H1 (cell line): ENCODE measurements around the gene MCM8. TPM values are rescaled to one million over a fixed set of nuclear protein-coding genes. Genes with fewer than 3 reads are reported as not detected.

Source experiments
- CTCF ChIA-PET: fragments of 300-600 bp; sonication (Branson Sonifier 250); formaldehyde crosslinking; loops from one replicate; lab custom pipeline; 2021; ENCODE audit not compliant: partially characterized antibody; lab: Charles Lee
- POLR2A ChIA-PET: fragments of 300-600 bp; sonication (Branson Sonifier 250); formaldehyde crosslinking; loops from one replicate; lab custom pipeline; 2021; ENCODE audit warnings: inconsistent platforms; ENCODE audit not compliant: partially characterized antibody; lab: Charles Lee
- DNase-seq, 2 experiments: peaks; one replicate each; pipeline versions ENCODE4 v3.0.0 to v3.0.0-alpha.2; 2010 to 2022; ENCODE audit warnings: low spot score in 2 of 2, low read depth in 1 of 2, mixed read lengths in 1 of 2
- FAIRE-seq: peaks from 2 replicates; lab custom pipeline; 2011; peaks lifted over from hg19 to GRCh38; lab: Jason Lieb, UNC
- H2AFZ ChIP-seq: 2 replicates; pipeline ENCODE4 v1.8.1; 2012; ENCODE audit warnings: low read length, inconsistent platforms
- H2AK5ac ChIP-seq: 2 replicates; pipeline ENCODE4 v1.6.1; 2013; ENCODE audit warnings: low read depth, low read length
- H2BK120ac ChIP-seq: replicated peaks from 2 replicates; pipeline ENCODE3; 2013; ENCODE audit warnings: low read depth, low read length, inconsistent platforms
- H2BK12ac ChIP-seq: 2 replicates; pipeline ENCODE4 v1.6.1; 2013; ENCODE audit warnings: low read depth, low read length
- H2BK15ac ChIP-seq: 2 replicates; pipeline ENCODE4 v1.6.1; 2013; ENCODE audit warnings: low read length
- H2BK20ac ChIP-seq: 2 replicates; pipeline ENCODE4 v1.6.1; 2013; ENCODE audit warnings: low read length
- H2BK5ac ChIP-seq: 2 replicates; pipeline ENCODE4 v1.6.1; 2013; ENCODE audit warnings: low read depth, low read length
- H3K14ac ChIP-seq: 2 replicates; pipeline ENCODE4 v1.6.1; 2013; ENCODE audit warnings: inconsistent platforms; ENCODE audit not compliant: insufficient read length
- H3K18ac ChIP-seq: 2 replicates; pipeline ENCODE4 v1.6.1; 2013; ENCODE audit warnings: low read length; ENCODE audit errors: extremely low read depth
- H3K23ac ChIP-seq: 2 replicates; pipeline ENCODE4 v1.6.1; 2013; ENCODE audit warnings: inconsistent platforms; ENCODE audit not compliant: insufficient read length
- H3K23me2 ChIP-seq: 2 replicates; pipeline ENCODE4 v1.6.1; 2013; ENCODE audit warnings: low read depth, low read length
- H3K27ac ChIP-seq: 2 replicates; pipeline ENCODE4 v1.6.1; 2011; ENCODE audit warnings: low read depth, low read length, inconsistent platforms
- H3K27me3 ChIP-seq, 4 experiments: replicated peaks in 1 of 4; 1 replicate in 1 of 4; 2 replicates in 3 of 4; pipeline versions ENCODE4 v1.6.1 to v1.8.1; 2011 to 2013; ENCODE audit warnings: low read length in 3 of 4, mild to moderate bottlenecking in 3 of 4, inconsistent platforms in 2 of 4, mixed read lengths in 2 of 4, moderate library complexity in 1 of 4; ENCODE audit not compliant: control insufficient read depth in 3 of 4, insufficient read depth in 3 of 4; ENCODE audit errors: extremely low read depth in 1 of 4
- H3K36me3 ChIP-seq, 4 experiments: 2 replicates each; pipeline versions ENCODE4 v1.6.1 to v1.8.1; 2011 to 2013; ENCODE audit warnings: mild to moderate bottlenecking in 4 of 4, low read length in 3 of 4, moderate library complexity in 2 of 4, control low read depth in 1 of 4, inconsistent platforms in 1 of 4; ENCODE audit not compliant: insufficient read depth in 4 of 4, control insufficient read depth in 2 of 4
- H3K4ac ChIP-seq: replicated peaks from 2 replicates; pipeline ENCODE3; 2013; ENCODE audit warnings: low read length, low read depth, mixed read lengths, inconsistent platforms; ENCODE audit not compliant: insufficient read length
- H3K4me1 ChIP-seq, 4 experiments: replicated peaks in 1 of 4; 1 replicate in 1 of 4; 2 replicates in 3 of 4; pipeline versions ENCODE4 v1.6.1 to v1.8.1; 2011 to 2013; ENCODE audit warnings: low read length in 3 of 4, inconsistent platforms in 2 of 4, mixed read lengths in 1 of 4; ENCODE audit not compliant: insufficient read depth in 4 of 4, control insufficient read depth in 3 of 4
- H3K4me2 ChIP-seq, 2 experiments: 2 replicates each; pipeline versions ENCODE4 v1.6.1 to v1.8.1; 2011 to 2013; ENCODE audit warnings: low read depth in 2 of 2, low read length in 2 of 2, control low read depth in 1 of 2, inconsistent platforms in 1 of 2, mild to moderate bottlenecking in 1 of 2; ENCODE audit not compliant: insufficient read depth in 1 of 2
- H3K4me3 ChIP-seq, 4 experiments: fragments of 200-600, 300-600 bp in 1 of 4; sonication (generic), shearing (Covaris generic), sonication (Bioruptor Twin) in 1 of 4; 2 replicates each; pipeline versions ENCODE4 v1.5.1 to v1.8.1; 2011 to 2016; ENCODE audit warnings: low read length in 4 of 4, low read depth in 3 of 4, control low read depth in 2 of 4, inconsistent platforms in 2 of 4, mild to moderate bottlenecking in 2 of 4, mixed read lengths in 1 of 4, moderate library complexity in 1 of 4; ENCODE audit not compliant: insufficient read depth in 2 of 4; ENCODE audit errors: extremely low read depth in 1 of 4
- H3K56ac ChIP-seq: replicated peaks from 2 replicates; pipeline ENCODE3; 2013; ENCODE audit warnings: low read depth, mild to moderate bottlenecking, mixed read lengths, low read length, inconsistent platforms; ENCODE audit not compliant: insufficient read length
- H3K79me1 ChIP-seq: 2 replicates; pipeline ENCODE4 v1.6.1; 2013; ENCODE audit warnings: low read depth, low read length, control low read depth
- H3K79me2 ChIP-seq, 2 experiments: 2 replicates each; pipeline versions ENCODE4 v1.6.1 to v1.8.1; 2012 to 2013; ENCODE audit warnings: low read length in 2 of 2, mild to moderate bottlenecking in 2 of 2, inconsistent platforms in 1 of 2; ENCODE audit not compliant: insufficient read depth in 2 of 2, control insufficient read depth in 1 of 2
- H3K9ac ChIP-seq, 4 experiments: replicated peaks in 1 of 4; 1 replicate in 1 of 4; 2 replicates in 3 of 4; pipeline versions ENCODE4 v1.6.1 to v1.8.1; 2011 to 2013; ENCODE audit warnings: low read depth in 3 of 4, low read length in 3 of 4, control low read depth in 2 of 4, mild to moderate bottlenecking in 2 of 4, moderate library complexity in 2 of 4, inconsistent platforms in 1 of 4; ENCODE audit errors: extremely low read depth in 1 of 4
- H3K9me3 ChIP-seq, 2 experiments: 2 replicates each; pipeline versions ENCODE4 v1.6.1 to v1.8.1; 2012 to 2013; ENCODE audit warnings: mild to moderate bottlenecking in 2 of 2, moderate library complexity in 2 of 2, control low read depth in 1 of 2, inconsistent platforms in 1 of 2, low read depth in 1 of 2, low read length in 1 of 2, mixed read lengths in 1 of 2; ENCODE audit not compliant: insufficient read depth in 2 of 2
- H4K20me1 ChIP-seq, 2 experiments: replicated peaks in 1 of 2; 2 replicates each; pipeline versions ENCODE3 to v1.8.1; 2011 to 2013; ENCODE audit warnings: inconsistent platforms in 2 of 2, low read length in 2 of 2, mild to moderate bottlenecking in 1 of 2; ENCODE audit not compliant: insufficient read depth in 2 of 2, control insufficient read depth in 1 of 2
- H4K5ac ChIP-seq: 2 replicates; pipeline ENCODE4 v1.6.1; 2013; ENCODE audit warnings: low read length, low read depth, mixed read lengths, inconsistent platforms; ENCODE audit not compliant: insufficient read length
- H4K8ac ChIP-seq: 2 replicates; pipeline ENCODE4 v1.8.0; 2013; ENCODE audit warnings: mild to moderate bottlenecking, moderate library complexity, low read length, inconsistent platforms; ENCODE audit not compliant: insufficient read depth; ENCODE audit errors: extremely low read depth
- H4K91ac ChIP-seq: replicated peaks from 2 replicates; pipeline ENCODE3; 2013; ENCODE audit warnings: low read length, mixed read lengths, inconsistent platforms; ENCODE audit not compliant: insufficient read length
- CTCF ChIP-seq, 3 experiments: IDR thresholded peaks; 1 replicate in 2 of 3; 2 replicates in 1 of 3; pipeline versions ENCODE4 v1.5.1 to v1.6.1; 2011; ENCODE audit warnings: low read length in 3 of 3, mild to moderate bottlenecking in 3 of 3, inconsistent platforms in 2 of 3, low read depth in 1 of 3, moderate library complexity in 1 of 3; ENCODE audit not compliant: insufficient read depth in 1 of 3; ENCODE audit errors: control extremely low read depth in 1 of 3
- ZNF274 ChIP-seq: IDR thresholded peaks from 2 replicates; pipeline ENCODE4 v1.7.0; 2012; ENCODE audit warnings: low read length, borderline replicate concordance; ENCODE audit errors: extremely low read depth
- WGBS, 2 experiments: shearing (Covaris generic) in 1 of 2; methylation state at CpG; one replicate each; pipeline versions ENCODE4 v1.1.6 to v1.1.7; 2013 to 2015; ENCODE audit warnings: low lambda C conversion rate in 2 of 2, mixed read lengths in 2 of 2, inconsistent platforms in 1 of 2, low coverage in 1 of 2, missing lambda C conversion rate in 1 of 2; ENCODE audit not compliant: insufficient replicate concordance in 2 of 2, insufficient coverage in 1 of 2, insufficient read length in 1 of 2; ENCODE audit errors: extremely low coverage in 1 of 2, missing lambda C conversion rate in 1 of 2; 5-methylcytosine and 5-hydroxymethylcytosine counted together
- polyA plus RNA-seq, 7 experiments: library from polyadenylated mRNA; depleted of rRNA in 3 of 7; stranded (reverse) in 5 of 7; unstranded in 2 of 7; fragments of >200 nt in 5 of 7; fragments of 200-250 nt in 2 of 7; gene quantifications; 1 replicate in 5 of 7; 2 replicates in 1 of 7; 4 replicates in 1 of 7; pipeline versions ENCODE4 v1.2.1 to v1.2.3, GENCODE V29; 2011 to 2013; ENCODE audit warnings: missing spikeins in 2 of 7, mixed read lengths in 2 of 7
- total RNA-seq: library from RNA; stranded (reverse); fragmentation: NEBNext Ultra II Directional; extraction: Animal tissue kit (Norgen Biotek cat#: 25700); gene quantifications from 2 replicates; pipeline ENCODE4 v1.2.1, GENCODE V29; 2021
- TF ChIP-seq, protein P1 (sequence below): IDR thresholded peaks from 2 replicates; pipeline ENCODE4 v1.6.1; 2012; ENCODE audit warnings: low read length, inconsistent platforms

Gene MCM8
- total and polyA plus RNA-seq, 2 of the 8 experiments (the other 6 are each of a cell fraction or from before 2014, with no cell fraction given) = 7.1 to 31.9 TPM

GRCh38 chr20:5973172-5973571 lies 22.7 kb downstream of the MCM8 start:
- Histone ChIP-seq H2BK120ac (no peak overlapping the region), H3K9ac (no peak overlapping the region), H3K23ac (no peak overlapping the region), H4K20me1 (peaks cover 19 to 27% of the 10 kb centered on the region in 2 experiments), H4K91ac (no peak overlapping the region), H3K4ac (no peak overlapping the region), H2BK20ac (no peak overlapping the region), H4K5ac (no peak overlapping the region), H2BK12ac (no peak overlapping the region), H3K18ac (no peak overlapping the region), H4K8ac (no peak overlapping the region), H3K36me3 (peaks cover 2 to 39% (median 22%) of the 10 kb centered on the region in 4 experiments; a peak in 6 of 8 replicates), H2BK15ac (no peak overlapping the region), H3K56ac (no peak overlapping the region), H3K4me3 (no peak overlapping the region), H3K4me2 (no peak overlapping the region), H3K27ac (no peak overlapping the region), H3K23me2 (no peaks in the 10 kb centered on the region), H3K27me3 (peaks cover 10 to 41% (median 27%) of the 10 kb centered on the region in 4 experiments), H3K14ac (no peak overlapping the region), H3K79me2 (no peaks in the 10 kb centered on the region), H3K79me1 (no peaks in the 10 kb centered on the region), H2AFZ (no peak overlapping the region), H2AK5ac (no peak overlapping the region), H2BK5ac (no peak overlapping the region), H3K9me3 (no peaks in the 10 kb centered on the region), H3K4me1 (peaks cover 0 to 14% (median 4%) of the 10 kb centered on the region in 4 experiments; a peak in 2 of 7 replicates)
- 87% methylated on average over 2 of the region's 2 CpGs; no CpG with 5 or more reads in 1 of the 2 experiments for WGBS, 2 experiments
- TF ChIP-seq CTCF (IDR thresholded peaks at IDR 0.05; ENCODE audit: control extremely low read depth in 1 of 3, insufficient read depth in 1 of 3, low read depth in 1 of 3, low read length in 3 of 3) (no peak), ZNF274 (no peak)
- TF ChIP-seq, protein P1, sequence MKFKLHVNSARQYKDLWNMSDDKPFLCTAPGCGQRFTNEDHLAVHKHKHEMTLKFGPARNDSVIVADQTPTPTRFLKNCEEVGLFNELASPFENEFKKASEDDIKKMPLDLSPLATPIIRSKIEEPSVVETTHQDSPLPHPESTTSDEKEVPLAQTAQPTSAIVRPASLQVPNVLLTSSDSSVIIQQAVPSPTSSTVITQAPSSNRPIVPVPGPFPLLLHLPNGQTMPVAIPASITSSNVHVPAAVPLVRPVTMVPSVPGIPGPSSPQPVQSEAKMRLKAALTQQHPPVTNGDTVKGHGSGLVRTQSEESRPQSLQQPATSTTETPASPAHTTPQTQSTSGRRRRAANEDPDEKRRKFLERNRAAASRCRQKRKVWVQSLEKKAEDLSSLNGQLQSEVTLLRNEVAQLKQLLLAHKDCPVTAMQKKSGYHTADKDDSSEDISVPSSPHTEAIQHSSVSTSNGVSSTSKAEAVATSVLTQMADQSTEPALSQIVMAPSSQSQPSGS = no peak
- DNase-seq (no peak), FAIRE-seq (no peak)
- CTCF ChIA-PET = interaction anchor here (1.4 to 1.8 kb wide), 2 partner anchors 101 to 489 kb away, joined by 3 to 5 read pairs; no protein-coding TSS in a partner anchor
- POLR2A ChIA-PET = no interaction called here
